IPS-20b (cell line): ENCODE results near the gene COQ7.

Source experiments
- H3K27ac ChIP-seq: one replicate; pipeline ENCODE4 v1.5.1; 2013; ENCODE audit warnings: low read length
- H3K27me3 ChIP-seq: 2 replicates; pipeline ENCODE4 v1.6.1; 2013; ENCODE audit warnings: mild to moderate bottlenecking, low read length, inconsistent platforms; ENCODE audit not compliant: insufficient read depth
- H3K36me3 ChIP-seq: 2 replicates; pipeline ENCODE4 v1.6.1; 2013; ENCODE audit warnings: low read depth, mild to moderate bottlenecking, inconsistent platforms, low read length, moderate library complexity; ENCODE audit not compliant: insufficient read depth
- H3K4me1 ChIP-seq: 2 replicates; pipeline ENCODE4 v1.6.1; 2013; ENCODE audit warnings: mild to moderate bottlenecking, control low read depth, inconsistent platforms, low read length, moderate library complexity; ENCODE audit not compliant: insufficient read depth
- H3K4me3 ChIP-seq: 2 replicates; pipeline ENCODE4 v1.5.1; 2013; ENCODE audit warnings: mild to moderate bottlenecking, low read length, inconsistent platforms
- H3K9ac ChIP-seq: 2 replicates; pipeline ENCODE4 v1.6.1; 2013; ENCODE audit warnings: low read depth, mild to moderate bottlenecking, inconsistent platforms, low read length, moderate library complexity
- H3K9me3 ChIP-seq: 2 replicates; pipeline ENCODE4 v1.6.1; 2013; ENCODE audit warnings: mild to moderate bottlenecking, low read depth, low read length, inconsistent platforms; ENCODE audit not compliant: insufficient read depth

COQ7 gene

DNA sequence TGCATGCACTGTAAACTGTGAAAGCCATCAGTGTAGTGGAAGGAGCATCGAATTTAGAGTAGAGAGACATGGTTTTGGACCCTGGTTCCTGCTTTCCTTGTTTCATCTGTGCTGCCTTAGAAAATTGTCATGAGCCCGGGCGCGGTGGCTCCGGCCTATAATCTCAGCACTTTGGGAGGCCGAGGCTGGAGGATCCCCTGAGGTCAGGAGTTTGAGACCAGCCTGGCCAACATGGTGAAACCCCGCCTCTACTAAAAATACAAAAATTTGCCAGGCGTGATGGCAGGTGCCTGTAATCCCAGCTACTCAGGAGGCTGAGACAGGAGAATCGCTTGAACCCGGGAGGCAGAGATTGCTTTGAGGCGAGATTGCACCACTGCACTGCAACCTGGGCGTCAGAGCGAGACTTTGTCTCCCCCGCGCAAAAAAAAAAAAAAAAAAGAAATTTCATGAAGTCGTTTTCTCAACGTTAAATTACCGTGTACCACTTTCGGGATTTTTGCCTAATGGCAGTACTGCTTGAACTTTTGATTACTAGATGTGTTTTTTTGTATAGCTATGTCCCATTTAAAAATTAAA, 912 bp downstream of the COQ7 start:
- peak overlapping the region; percentile 97 for H3K4me3 ChIP-seq
- peak overlapping the region; percentile 100; the same call in 1 of the 2 replicates for H3K9ac ChIP-seq
- no peaks in the 10 kb centered on the region for H3K9me3 ChIP-seq
- peak overlapping the region; percentile 98 for H3K27ac ChIP-seq
- no peaks in the 10 kb centered on the region for H3K27me3 ChIP-seq
- H3K36me3 ChIP-seq = peaks cover 9% of the 10 kb centered on the region; the same call in 1 of the 2 replicates
- H3K4me1 ChIP-seq = no peaks in the 10 kb centered on the region

DNA sequence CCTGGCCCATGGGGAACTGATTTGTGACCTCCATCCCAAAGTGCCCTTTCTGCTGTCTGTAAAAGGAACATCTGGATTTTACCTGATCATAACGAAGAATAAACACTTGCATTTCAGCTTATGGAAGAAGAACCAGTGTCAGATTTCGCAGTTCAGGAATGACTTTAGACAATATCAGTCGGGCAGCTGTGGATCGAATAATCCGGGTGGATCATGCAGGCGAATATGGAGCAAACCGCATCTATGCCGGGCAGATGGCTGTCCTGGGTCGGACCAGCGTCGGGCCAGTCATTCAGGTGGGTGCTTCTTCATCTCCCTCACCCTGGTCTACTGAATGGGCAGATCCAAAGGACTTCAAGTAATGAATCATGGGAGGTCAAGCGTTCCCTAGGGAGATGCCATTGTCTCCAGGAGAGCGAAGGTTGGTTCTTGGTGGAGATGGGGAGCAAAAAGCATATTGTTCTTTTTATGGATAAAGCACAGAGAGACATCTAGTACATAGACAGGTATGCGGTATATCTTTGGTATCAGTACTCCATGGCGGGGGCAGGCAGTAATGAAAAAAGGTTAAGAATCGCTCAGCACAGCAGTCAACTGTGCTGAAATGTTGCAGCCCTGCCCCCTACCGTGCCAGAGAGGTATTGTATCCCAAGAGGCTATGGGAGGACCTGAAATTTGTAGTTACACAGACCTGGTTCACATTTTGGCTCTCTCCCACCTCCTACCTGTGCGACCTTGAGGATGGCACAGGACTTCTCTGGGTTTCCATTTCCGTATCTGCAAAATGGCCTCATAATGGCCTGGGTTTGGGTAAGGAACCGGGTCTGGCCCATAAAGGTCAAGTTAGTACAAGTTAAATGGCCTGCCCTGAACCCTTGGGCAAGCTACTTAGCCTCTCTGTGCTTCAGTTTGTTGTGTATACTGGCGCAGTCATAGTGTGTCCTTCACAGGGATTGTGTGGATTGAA, 4.7 kb downstream of the COQ7 start:
- H3K9ac ChIP-seq = no peak overlapping the region
- no peaks in the 10 kb centered on the region for H3K9me3 ChIP-seq
- no peak overlapping the region for H3K4me3 ChIP-seq
- H3K27ac ChIP-seq = no peak overlapping the region
- H3K27me3 ChIP-seq = no peaks in the 10 kb centered on the region
- no peaks in the 10 kb centered on the region for H3K4me1 ChIP-seq
- peaks cover 32% of the 10 kb centered on the region for H3K36me3 ChIP-seq

GRCh38 chr16:19073344-19073743, 5.9 kb downstream of the COQ7 start:
- Histone ChIP-seq H3K27ac (no peak overlapping the region), H3K36me3 (peaks cover 39% of the 10 kb centered on the region), H3K27me3 (no peaks in the 10 kb centered on the region), H3K4me3 (no peak overlapping the region), H3K4me1 (no peaks in the 10 kb centered on the region), H3K9ac (no peak overlapping the region), H3K9me3 (no peaks in the 10 kb centered on the region)

GRCh38 chr16:19073863-19074262, 6.4 kb downstream of the COQ7 start:
- Histone ChIP-seq H3K4me3 (no peak overlapping the region), H3K9ac (no peak overlapping the region), H3K9me3 (no peaks in the 10 kb centered on the region), H3K36me3 (peaks cover 44% of the 10 kb centered on the region), H3K27me3 (no peaks in the 10 kb centered on the region), H3K4me1 (no peaks in the 10 kb centered on the region), H3K27ac (no peak overlapping the region)

DNA sequence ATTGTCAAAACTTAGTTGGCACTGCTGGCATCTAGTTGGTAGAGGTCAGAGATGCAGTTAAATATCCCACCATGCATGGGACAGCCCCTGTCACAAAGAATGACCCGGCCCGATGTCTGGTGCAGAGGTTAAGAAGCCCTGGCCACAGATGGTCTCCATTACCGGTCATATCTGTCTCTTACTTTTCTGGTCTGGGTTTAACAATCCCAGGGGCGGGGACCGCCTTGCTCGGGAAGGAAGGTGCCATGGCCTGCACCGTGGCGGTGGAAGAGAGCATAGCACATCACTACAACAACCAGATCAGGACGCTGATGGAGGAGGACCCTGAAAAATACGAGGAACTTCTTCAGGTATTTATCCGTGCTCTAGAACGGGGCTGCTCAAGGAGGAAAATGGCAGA, 8.1 kb downstream of the COQ7 start:
- Histone ChIP-seq H3K27me3 (no peaks in the 10 kb centered on the region), H3K9ac (no peak overlapping the region), H3K4me1 (no peaks in the 10 kb centered on the region), H3K36me3 (peaks cover 58% of the 10 kb centered on the region), H3K4me3 (no peak overlapping the region), H3K27ac (no peak overlapping the region), H3K9me3 (peaks cover 8% of the 10 kb centered on the region)

- no peaks in the 10 kb centered on the region for H3K4me1 ChIP-seq
- no peak overlapping the region for H3K9ac ChIP-seq
- no peak overlapping the region for H3K4me3 ChIP-seq
- H3K27ac ChIP-seq = no peak overlapping the region
- no peaks in the 10 kb centered on the region for H3K27me3 ChIP-seq
- H3K36me3 ChIP-seq = peaks cover 65% of the 10 kb centered on the region
- peaks cover 16% of the 10 kb centered on the region for H3K9me3 ChIP-seq
Measured at GRCh38 chr16:19077879-19078278, 10.5 kb downstream of the COQ7 start.

- Histone ChIP-seq H3K4me3 (no peak overlapping the region), H3K36me3 (peaks cover 29% of the 10 kb centered on the region; the same call in 1 of the 2 replicates), H3K4me1 (no peaks in the 10 kb centered on the region), H3K9ac (no peak overlapping the region), H3K9me3 (peaks cover 16% of the 10 kb centered on the region), H3K27me3 (peaks cover 19% of the 10 kb centered on the region), H3K27ac (no peak overlapping the region)
Measured at GRCh38 chr16:19083670-19084069, 16.3 kb downstream of the COQ7 start.

- H3K27me3 ChIP-seq = peaks cover 19% of the 10 kb centered on the region
Measured at GRCh38 chr16:19084139-19084538, 16.7 kb downstream of the COQ7 start.

GRCh38 chr16:19084879-19085278, 17.5 kb downstream of the COQ7 start:
- Histone ChIP-seq H3K27ac (no peak overlapping the region), H3K36me3 (peaks cover 17% of the 10 kb centered on the region; the same call in 1 of the 2 replicates), H3K27me3 (peaks cover 19% of the 10 kb centered on the region), H3K9ac (no peak overlapping the region), H3K4me3 (no peak overlapping the region), H3K4me1 (no peaks in the 10 kb centered on the region), H3K9me3 (peaks cover 12% of the 10 kb centered on the region)

More at GRCh38 chr16:19084139-19084538, 16.7 kb downstream of the COQ7 start:
- Histone ChIP-seq H3K36me3 (peaks cover 24% of the 10 kb centered on the region; the same call in 1 of the 2 replicates), H3K4me3 (no peak overlapping the region), H3K9ac (no peak overlapping the region), H3K27ac (no peak overlapping the region), H3K4me1 (no peaks in the 10 kb centered on the region), H3K9me3 (peaks cover 16% of the 10 kb centered on the region)

GRCh38 chr16:19085679-19086200, 18.3 kb downstream of the COQ7 start:
- Histone ChIP-seq H3K4me1 (no peaks in the 10 kb centered on the region), H3K27ac (no peak overlapping the region), H3K9ac (no peak overlapping the region), H3K27me3 (peaks cover 19% of the 10 kb centered on the region), H3K36me3 (peaks cover 11% of the 10 kb centered on the region; the same call in 1 of the 2 replicates), H3K4me3 (no peak overlapping the region; the same call in 1 of the 2 replicates), H3K9me3 (peaks cover 6% of the 10 kb centered on the region)

GRCh38 chr16:19086322-19087199, 19.1 kb downstream of the COQ7 start:
- Histone ChIP-seq H3K9ac (no peak overlapping the region; the same call in 1 of the 2 replicates), H3K4me3 (peak overlapping the region; percentile 53; the same call in 1 of the 2 replicates)

More at GRCh38 chr16:19086322-19087199, 19.1 kb downstream of the COQ7 start:
- Histone ChIP-seq H3K9me3 (no peaks in the 10 kb centered on the region), H3K27me3 (peaks cover 19% of the 10 kb centered on the region), H3K27ac (no peak overlapping the region), H3K4me1 (no peaks in the 10 kb centered on the region), H3K36me3 (peaks cover 3% of the 10 kb centered on the region; the same call in 1 of the 2 replicates)
